ENCODE data around the gene DTNA.

DTNA gene

GRCh38 chr18:34840256-34840826 is 130.2 kb downstream of the DTNA start:
- no peak for TF ChIP-seq EZH2 (IDR thresholded peaks at IDR 0.05; ENCODE audit: borderline replicate concordance, low read depth, low read length, severe bottlenecking)
- TF ChIP-seq, protein P1, sequence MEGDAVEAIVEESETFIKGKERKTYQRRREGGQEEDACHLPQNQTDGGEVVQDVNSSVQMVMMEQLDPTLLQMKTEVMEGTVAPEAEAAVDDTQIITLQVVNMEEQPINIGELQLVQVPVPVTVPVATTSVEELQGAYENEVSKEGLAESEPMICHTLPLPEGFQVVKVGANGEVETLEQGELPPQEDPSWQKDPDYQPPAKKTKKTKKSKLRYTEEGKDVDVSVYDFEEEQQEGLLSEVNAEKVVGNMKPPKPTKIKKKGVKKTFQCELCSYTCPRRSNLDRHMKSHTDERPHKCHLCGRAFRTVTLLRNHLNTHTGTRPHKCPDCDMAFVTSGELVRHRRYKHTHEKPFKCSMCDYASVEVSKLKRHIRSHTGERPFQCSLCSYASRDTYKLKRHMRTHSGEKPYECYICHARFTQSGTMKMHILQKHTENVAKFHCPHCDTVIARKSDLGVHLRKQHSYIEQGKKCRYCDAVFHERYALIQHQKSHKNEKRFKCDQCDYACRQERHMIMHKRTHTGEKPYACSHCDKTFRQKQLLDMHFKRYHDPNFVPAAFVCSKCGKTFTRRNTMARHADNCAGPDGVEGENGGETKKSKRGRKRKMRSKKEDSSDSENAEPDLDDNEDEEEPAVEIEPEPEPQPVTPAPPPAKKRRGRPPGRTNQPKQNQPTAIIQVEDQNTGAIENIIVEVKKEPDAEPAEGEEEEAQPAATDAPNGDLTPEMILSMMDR (IDR thresholded peaks at IDR 0.05; ENCODE audit: borderline replicate concordance, extremely low read depth, low read length, poor library complexity, severe bottlenecking): no peak
- no peaks in the 10 kb centered on the region for H3K4me1 ChIP-seq (ENCODE audit: insufficient read depth, low read length)
- DNase-seq (no peak), ATAC-seq (ENCODE audit: insufficient read depth, low read depth) (no peak)
- no peak overlapping the region for H3K9ac ChIP-seq (ENCODE audit: low read depth, low read length)
- H3K4me3 ChIP-seq (ENCODE audit: low read depth in 1 of 2, low read length in 2 of 2): no peak overlapping the region
- H3K36me3 ChIP-seq (ENCODE audit: insufficient read depth, low read length): no peaks in the 10 kb centered on the region
- no peaks in the 10 kb centered on the region for H3K9me3 ChIP-seq (ENCODE audit: insufficient read depth, low read length, severe bottlenecking)
- H3K4me2 ChIP-seq (ENCODE audit: insufficient read depth, low read length): no peak overlapping the region
- no peaks in the 10 kb centered on the region for H3K27me3 ChIP-seq (ENCODE audit: insufficient read depth, low read length, poor library complexity)
- H4K20me1 ChIP-seq (ENCODE audit: insufficient read depth, low read length): no peaks in the 10 kb centered on the region
- no peak overlapping the region for H2AFZ ChIP-seq (ENCODE audit: low read depth, low read length)
- no peak overlapping the region for H3K27ac ChIP-seq (ENCODE audit: low read length)
- no peaks in the 10 kb centered on the region for H3K79me2 ChIP-seq (ENCODE audit: insufficient read depth, low read length)

DNA sequence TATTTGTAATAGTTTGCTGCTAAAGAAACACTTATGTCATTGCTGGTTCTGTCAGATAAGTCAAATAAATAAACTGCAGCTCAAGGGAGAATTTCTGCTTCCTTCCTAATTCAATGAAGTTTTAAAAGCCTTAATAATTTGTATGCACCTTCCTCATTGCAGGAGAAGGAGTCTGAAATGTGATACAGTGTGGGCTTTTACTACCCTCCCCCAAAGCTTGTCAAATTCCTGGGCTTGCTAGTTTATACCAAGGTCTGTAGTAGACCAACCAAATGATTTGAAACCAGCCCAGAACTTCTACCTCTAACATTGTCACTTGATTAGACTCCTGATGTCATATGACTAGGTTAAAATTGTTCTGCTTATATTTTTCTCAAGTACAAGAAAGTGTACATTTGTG is 131.8 kb downstream of the DTNA start:
- Histone ChIP-seq H3K9me3 (ENCODE audit: insufficient read depth, low read length, severe bottlenecking) (no peaks in the 10 kb centered on the region), H2AFZ (ENCODE audit: low read depth, low read length) (no peak overlapping the region), H3K4me1 (ENCODE audit: insufficient read depth, low read length) (no peaks in the 10 kb centered on the region)

GRCh38 chr18:34844072-34844471 is 134.0 kb downstream of the DTNA start:
- ATAC-seq (ENCODE audit: insufficient read depth, low read depth) (no peak), DNase-seq (no peak)
- Histone ChIP-seq H3K27ac (ENCODE audit: low read length) (no peak overlapping the region), H3K4me1 (ENCODE audit: insufficient read depth, low read length) (no peaks in the 10 kb centered on the region), H3K4me3 (ENCODE audit: low read depth in 1 of 2, low read length in 2 of 2) (no peak overlapping the region), H3K27me3 (ENCODE audit: insufficient read depth, low read length, poor library complexity) (no peaks in the 10 kb centered on the region), H4K20me1 (ENCODE audit: insufficient read depth, low read length) (no peaks in the 10 kb centered on the region), H3K36me3 (ENCODE audit: insufficient read depth, low read length) (no peaks in the 10 kb centered on the region), H3K79me2 (ENCODE audit: insufficient read depth, low read length) (no peaks in the 10 kb centered on the region), H3K9me3 (ENCODE audit: insufficient read depth, low read length, severe bottlenecking) (no peaks in the 10 kb centered on the region), H3K9ac (ENCODE audit: low read depth, low read length) (no peak overlapping the region), H2AFZ (ENCODE audit: low read depth, low read length) (no peak overlapping the region), H3K4me2 (ENCODE audit: insufficient read depth, low read length) (no peak overlapping the region)
- TF ChIP-seq, protein P1 (IDR thresholded peaks at IDR 0.05; ENCODE audit: borderline replicate concordance, extremely low read depth, low read length, poor library complexity, severe bottlenecking): no peak
- no peak for TF ChIP-seq EZH2 (IDR thresholded peaks at IDR 0.05; ENCODE audit: borderline replicate concordance, low read depth, low read length, severe bottlenecking)

More for the DNA sequence above, 131.8 kb downstream of the DTNA start:
- H3K4me3 ChIP-seq (ENCODE audit: low read depth in 1 of 2, low read length in 2 of 2): no peak overlapping the region
- no peaks in the 10 kb centered on the region for H4K20me1 ChIP-seq (ENCODE audit: insufficient read depth, low read length)
- H3K36me3 ChIP-seq (ENCODE audit: insufficient read depth, low read length): no peaks in the 10 kb centered on the region
- DNase-seq: no peak
- no peak overlapping the region for H3K4me2 ChIP-seq (ENCODE audit: insufficient read depth, low read length)
- TF ChIP-seq, protein P1 (IDR thresholded peaks at IDR 0.05; ENCODE audit: borderline replicate concordance, extremely low read depth, low read length, poor library complexity, severe bottlenecking): no peak
- no peak for TF ChIP-seq EZH2 (IDR thresholded peaks at IDR 0.05; ENCODE audit: borderline replicate concordance, low read depth, low read length, severe bottlenecking)
- H3K9ac ChIP-seq (ENCODE audit: low read depth, low read length): no peak overlapping the region
- no peak for ATAC-seq (ENCODE audit: insufficient read depth, low read depth)
- H3K79me2 ChIP-seq (ENCODE audit: insufficient read depth, low read length): no peaks in the 10 kb centered on the region
- no peak overlapping the region for H3K27ac ChIP-seq (ENCODE audit: low read length)
- H3K27me3 ChIP-seq (ENCODE audit: insufficient read depth, low read length, poor library complexity): no peaks in the 10 kb centered on the region

Measured in DND-41 (cell line).